HCT116 (cell line): ENCODE measurements around the gene VTI1A. TPM values are rescaled to one million over a fixed set of nuclear protein-coding genes. Genes with fewer than 3 reads are reported as not detected.

Source experiments
- ATAC-seq: fragments of 200-7000 bp; cut with Tn5 transposase; 2 replicates; pipeline ENCODE4 v1.9.1; 2020; ENCODE audit warnings: mild to moderate bottlenecking, moderate library complexity
- BruUV-seq: library from RNA; stranded (reverse); fragments of 400-500 nt; replicated peaks from 2 replicates; lab custom pipeline; 2021; lab: Mats Ljungman, UMichigan
- CTCF ChIA-PET: fragments of 300-600 bp; sonication (Branson Sonifier 250); formaldehyde crosslinking; loops from one replicate; lab custom pipeline; 2021; ENCODE audit warnings: antibody characterized with exemption; lab: Charles Lee
- POLR2A ChIA-PET: fragments of 300-600, 350-600 bp; sonication (Branson Sonifier 250); formaldehyde crosslinking; loops from one replicate; lab custom pipeline; 2021; ENCODE audit warnings: antibody characterized with exemption; lab: Charles Lee
- RAD21 ChIA-PET, 2 experiments: fragments of 300-600 bp; sonication (Branson Sonifier 250); formaldehyde crosslinking; loops; one replicate each; lab custom pipeline; 2023; ENCODE audit warnings: low total read pairs in 2 of 2; ENCODE audit not compliant: uncharacterized antibody in 2 of 2, unreplicated experiment in 2 of 2, low non-redundant PET in 1 of 2; lab: Charles Lee
- DNase-seq: peaks from one replicate; pipeline ENCODE4 v3.0.0-alpha.2; 2010; ENCODE audit warnings: low read depth, low spot score
- H2AFZ ChIP-seq: fragments of 200-600 bp; shearing (Covaris generic), sonication (generic); 2 replicates; pipeline ENCODE4 v1.6.1; 2017; ENCODE audit warnings: low read depth, mixed run types, mixed read lengths, antibody characterized with exemption, low read length; ENCODE audit not compliant: poor library complexity, severe bottlenecking
- H3K27ac ChIP-seq: 2 replicates; pipeline ENCODE4 v1.5.1; 2012; ENCODE audit warnings: low read depth, low read length
- H3K27me3 ChIP-seq: fragments of 200-600 bp; sonication (generic); 2 replicates; pipeline ENCODE4 v1.6.1; 2016; ENCODE audit warnings: mixed run types, low read length, mixed read lengths; ENCODE audit not compliant: insufficient read depth
- H3K36me3 ChIP-seq, 2 experiments: fragments of 200-500 bp in 1 of 2; fragments of 200-600 bp in 1 of 2; sonication (Bioruptor generic) in 1 of 2; sonication (generic) in 1 of 2; 2 replicates each; pipeline versions ENCODE4 v1.5.1 to v1.6.1; 2014 to 2016; ENCODE audit warnings: low read length in 2 of 2, inconsistent platforms in 1 of 2, mixed read lengths in 1 of 2, mixed run types in 1 of 2; ENCODE audit not compliant: insufficient read depth in 2 of 2, control insufficient read depth in 1 of 2
- H3K4me1 ChIP-seq, 2 experiments: fragments of 200-600 bp in 1 of 2; sonication (generic) in 1 of 2; 2 replicates each; pipeline versions ENCODE4 v1.5.1 to v1.6.1; 2012 to 2017; ENCODE audit warnings: low read length in 2 of 2, inconsistent platforms in 1 of 2, mild to moderate bottlenecking in 1 of 2, mixed read lengths in 1 of 2, mixed run types in 1 of 2, moderate library complexity in 1 of 2; ENCODE audit not compliant: insufficient read depth in 2 of 2, control insufficient read depth in 1 of 2
- H3K4me2 ChIP-seq: fragments of 200-600 bp; sonication (generic); 2 replicates; pipeline ENCODE4 v1.6.1; 2017; ENCODE audit warnings: mixed run types, low read length, mixed read lengths
- H3K4me3 ChIP-seq, 2 experiments: fragments of 200-600 bp in 1 of 2; sonication (generic) in 1 of 2; replicated peaks in 1 of 2; 2 replicates each; pipeline ENCODE4 v1.5.1; 2011 to 2016; ENCODE audit warnings: low read length in 2 of 2, control low read depth in 1 of 2, low read depth in 1 of 2, mild to moderate bottlenecking in 1 of 2, mixed read lengths in 1 of 2, mixed run types in 1 of 2
- H3K79me2 ChIP-seq: fragments of 200-600 bp; sonication (generic); 2 replicates; pipeline ENCODE4 v1.6.1; 2017; ENCODE audit warnings: mild to moderate bottlenecking, mixed run types, low read length, moderate library complexity, mixed read lengths; ENCODE audit not compliant: insufficient read depth
- H3K9ac ChIP-seq: fragments of 200-600 bp; sonication (generic); 2 replicates; pipeline ENCODE4 v1.6.1; 2016; ENCODE audit warnings: low read length, mixed read lengths
- H3K9me2 ChIP-seq: fragments of 200-600 bp; sonication (generic), shearing (Covaris generic); 2 replicates; pipeline ENCODE4 v1.6.1; 2017; ENCODE audit warnings: mixed run types, mild to moderate bottlenecking, moderate library complexity; ENCODE audit not compliant: insufficient read depth
- H3K9me3 ChIP-seq, 2 experiments: fragments of 200-500 bp in 1 of 2; fragments of 200-600 bp in 1 of 2; sonication (Bioruptor generic) in 1 of 2; sonication (generic) in 1 of 2; 2 replicates each; pipeline ENCODE4 v1.6.1; 2014 to 2017; ENCODE audit warnings: low read length in 2 of 2, mixed read lengths in 2 of 2, inconsistent platforms in 1 of 2, low read depth in 1 of 2, mild to moderate bottlenecking in 1 of 2, mixed run types in 1 of 2, moderate library complexity in 1 of 2; ENCODE audit not compliant: control insufficient read depth in 1 of 2, insufficient read depth in 1 of 2
- H4K20me1 ChIP-seq: fragments of 200-600 bp; sonication (generic), shearing (Covaris generic); 2 replicates; pipeline ENCODE4 v1.6.1; 2017; ENCODE audit warnings: mixed run types, mild to moderate bottlenecking, moderate library complexity; ENCODE audit not compliant: insufficient read depth
- CEBPB ChIP-seq: IDR thresholded peaks from 2 replicates; pipeline ENCODE4 v1.6.1; 2012; ENCODE audit warnings: low read depth
- CTCF ChIP-seq, 3 experiments: fragments of 200-600 bp in 1 of 3; sonication (generic) in 1 of 3; IDR thresholded peaks in 2 of 3; conservative IDR thresholded peaks in 1 of 3; 2 replicates each; pipeline ENCODE4 v1.5.1; 2012 to 2017; ENCODE audit warnings: low read depth in 2 of 3, low read length in 2 of 3, antibody characterized with exemption in 1 of 3, borderline replicate concordance in 1 of 3, control low read depth in 1 of 3, mild to moderate bottlenecking in 1 of 3, mixed read lengths in 1 of 3, mixed run types in 1 of 3, moderate library complexity in 1 of 3; ENCODE audit not compliant: insufficient read depth in 1 of 3
- FOSL1 ChIP-seq: IDR thresholded peaks from 2 replicates; pipeline ENCODE4 v1.6.1; 2012; ENCODE audit warnings: low read depth
- SIN3A ChIP-seq: IDR thresholded peaks from 2 replicates; pipeline ENCODE4 v1.6.1; 2012; ENCODE audit warnings: low read depth
- SRF ChIP-seq: IDR thresholded peaks from 2 replicates; pipeline ENCODE4 v1.6.1; 2012; ENCODE audit warnings: low read depth
- TCF7L2 ChIP-seq: IDR thresholded peaks from 2 replicates; pipeline ENCODE4 v1.7.0; 2011; ENCODE audit warnings: borderline replicate concordance, inconsistent platforms; ENCODE audit not compliant: insufficient read depth, insufficient read length; ENCODE audit errors: extremely low read depth
- ZNF274 ChIP-seq: fragments of 200-500 bp; sonication (Bioruptor generic); IDR thresholded peaks from 2 replicates; pipeline ENCODE4 v1.6.1; 2014; ENCODE audit warnings: mild to moderate bottlenecking, low read depth, low read length, inconsistent platforms
- intact Hi-C: fragments of 100-400 bp; cut with micrococcal nuclease; formaldehyde crosslinking; loops from 2 replicates; pipeline ENCODE4 v1.10.0; 2022
- total RNA-seq: library from RNA; stranded (reverse); gene quantifications from one replicate; pipeline ENCODE4 v1.2.1, GENCODE V29; 2021; ENCODE audit not compliant: unreplicated experiment
- TF ChIP-seq, protein P1 (sequence below): IDR thresholded peaks from 2 replicates; pipeline ENCODE4 v1.6.1; 2012
- TF ChIP-seq, protein P2 (sequence below): IDR thresholded peaks from 2 replicates; pipeline ENCODE4 v1.6.1; 2011; ENCODE audit warnings: mild to moderate bottlenecking, low read length, moderate library complexity; ENCODE audit not compliant: insufficient replicate concordance; ENCODE audit errors: extremely low read depth
- TF ChIP-seq, protein P3 (sequence below): IDR thresholded peaks from 2 replicates; pipeline ENCODE4 v1.6.1; 2012

Gene VTI1A
- total RNA-seq, 1 experiment from 2014 or later, result 80.7 TPM

- DNase-seq, result no peak
- no peak for ATAC-seq
- Histone ChIP-seq H3K36me3 (peaks cover 0 to 35% of the 10 kb centered on the region in 2 experiments; a peak in 2 of 4 replicates), H3K79me2 (peaks cover 98% of the 10 kb centered on the region), H3K27me3 (no peaks in the 10 kb centered on the region), H3K9ac (peak overlapping the region; percentile 35), H3K4me2 (no peak overlapping the region), H2AFZ (no peak overlapping the region), H3K27ac (peak overlapping the region; percentile 72), H3K9me2 (no peaks in the 10 kb centered on the region), H3K4me3 (no peak overlapping the region), H3K9me3 (no peaks in the 10 kb centered on the region), H4K20me1 (no peaks in the 10 kb centered on the region), H3K4me1 (peaks cover 55 to 61% of the 10 kb centered on the region in 2 experiments)
- intact Hi-C loops, result no loop called here
- TF ChIP-seq SRF, result peak; percentile 92
- TF ChIP-seq CEBPB, result no peak
- RAD21 ChIA-PET, result no interaction called here
- no TSS peak for BruUV-seq
- POLR2A ChIA-PET, result interaction anchor here (0.9 to 4.2 kb wide), 5 partner anchors 9 to 19 kb away, joined by 3 to 37 read pairs (median 8); no protein-coding TSS in a partner anchor
- CTCF ChIA-PET, result no interaction called here
Observed at GRCh38 chr10:112509558-112510291, 62.7 kb downstream of the VTI1A start.

- intact Hi-C loops, result no loop called here
- no peak overlapping the region for H3K4me2 ChIP-seq
- no peaks in the 10 kb centered on the region for H3K9me3 ChIP-seq
- no peak for DNase-seq
- peaks cover 61 to 68% of the 10 kb centered on the region in 2 experiments for H3K4me1 ChIP-seq
- ChIA-PET POLR2A (interaction anchor here (4.2 kb wide), 1 partner anchor 8 kb away, joined by 37 read pairs; no protein-coding TSS in a partner anchor), RAD21 (no interaction called here), CTCF (interaction anchor here (0.8 kb wide), 1 partner anchor 38 kb away, joined by 3 read pairs; no protein-coding TSS in a partner anchor)
- H4K20me1 ChIP-seq, result no peaks in the 10 kb centered on the region
- no peaks in the 10 kb centered on the region for H3K9me2 ChIP-seq
- H3K36me3 ChIP-seq, result peaks cover 0 to 35% of the 10 kb centered on the region in 2 experiments; a peak in 2 of 4 replicates
- no TSS peak for BruUV-seq
- ATAC-seq, result no peak
- H2AFZ ChIP-seq, result no peak overlapping the region
- no peak overlapping the region for H3K9ac ChIP-seq
- peak overlapping the region; percentile 72 for H3K27ac ChIP-seq
- peaks cover 98% of the 10 kb centered on the region for H3K79me2 ChIP-seq
- H3K4me3 ChIP-seq, result no peak overlapping the region
- no peaks in the 10 kb centered on the region for H3K27me3 ChIP-seq
- TF ChIP-seq TCF7L2 (no peak), SIN3A (no peak), CTCF (IDR thresholded peaks at IDR 0.05 in 2 of 3, conservative IDR thresholded peaks at IDR 0.05 in 1 of 3; ENCODE audit: borderline replicate concordance in 1 of 3, insufficient read depth in 1 of 3, low read depth in 2 of 3, low read length in 2 of 3) (no peak), ZNF274 (no peak), FOSL1 (no peak)
- TF ChIP-seq, protein P1, sequence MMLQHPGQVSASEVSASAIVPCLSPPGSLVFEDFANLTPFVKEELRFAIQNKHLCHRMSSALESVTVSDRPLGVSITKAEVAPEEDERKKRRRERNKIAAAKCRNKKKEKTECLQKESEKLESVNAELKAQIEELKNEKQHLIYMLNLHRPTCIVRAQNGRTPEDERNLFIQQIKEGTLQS, result no peak
- TF ChIP-seq, protein P2, sequence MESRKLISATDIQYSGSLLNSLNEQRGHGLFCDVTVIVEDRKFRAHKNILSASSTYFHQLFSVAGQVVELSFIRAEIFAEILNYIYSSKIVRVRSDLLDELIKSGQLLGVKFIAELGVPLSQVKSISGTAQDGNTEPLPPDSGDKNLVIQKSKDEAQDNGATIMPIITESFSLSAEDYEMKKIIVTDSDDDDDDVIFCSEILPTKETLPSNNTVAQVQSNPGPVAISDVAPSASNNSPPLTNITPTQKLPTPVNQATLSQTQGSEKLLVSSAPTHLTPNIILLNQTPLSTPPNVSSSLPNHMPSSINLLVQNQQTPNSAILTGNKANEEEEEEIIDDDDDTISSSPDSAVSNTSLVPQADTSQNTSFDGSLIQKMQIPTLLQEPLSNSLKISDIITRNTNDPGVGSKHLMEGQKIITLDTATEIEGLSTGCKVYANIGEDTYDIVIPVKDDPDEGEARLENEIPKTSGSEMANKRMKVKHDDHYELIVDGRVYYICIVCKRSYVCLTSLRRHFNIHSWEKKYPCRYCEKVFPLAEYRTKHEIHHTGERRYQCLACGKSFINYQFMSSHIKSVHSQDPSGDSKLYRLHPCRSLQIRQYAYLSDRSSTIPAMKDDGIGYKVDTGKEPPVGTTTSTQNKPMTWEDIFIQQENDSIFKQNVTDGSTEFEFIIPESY, result no peak
- TF ChIP-seq, protein P3, sequence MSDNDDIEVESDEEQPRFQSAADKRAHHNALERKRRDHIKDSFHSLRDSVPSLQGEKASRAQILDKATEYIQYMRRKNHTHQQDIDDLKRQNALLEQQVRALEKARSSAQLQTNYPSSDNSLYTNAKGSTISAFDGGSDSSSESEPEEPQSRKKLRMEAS, result no peak
Observed at GRCh38 chr10:112510384-112510783, 63.4 kb downstream of the VTI1A start.
